Gastroesophageal sphincter (tissue), 3 donors: ENCODE results near the gene IRX2.

Experiments
- CTCF ChIP-seq, 4 experiments: fragments of 200-600 bp in 2 of 4; fragments of 450-650 bp in 2 of 4; sonication (generic) in 1 of 4; IDR thresholded peaks; one replicate each; pipeline ENCODE4 v1.5.1; 2017 to 2019; ENCODE audit warnings: antibody characterized with exemption in 4 of 4, mild to moderate bottlenecking in 2 of 4, moderate library complexity in 2 of 4
- POLR2AphosphoS5 ChIP-seq: sonication (generic); formaldehyde crosslinking; IDR thresholded peaks from one replicate; pipeline ENCODE4 v1.6.1; 2017; ENCODE audit warnings: antibody characterized with exemption

GRCh38 chr5:2748861-2749513, 2.5 kb downstream of the IRX2 start:
- TF ChIP-seq CTCF (IDR thresholded peaks at IDR 0.05) (no peak), POLR2AphosphoS5 (no peak)
